CD14-positive monocyte (primary cell): ENCODE data around the gene BID. TPM values are rescaled to one million over a fixed set of nuclear protein-coding genes. Genes with fewer than 3 reads are reported as not detected.
A peak's percentile ranks its signal among the peaks of the same experiment; 100 is the strongest.

ENCODE experiments used
- DNase-seq, 3 donors: peaks; one replicate each; pipeline ENCODE4 v3.0.0-alpha.2; 2011 to 2022
- H2AFZ ChIP-seq: 2 replicates; pipeline ENCODE4 v1.6.0; 2012; ENCODE audit warnings: mild to moderate bottlenecking, low read depth, low read length, inconsistent platforms; ENCODE audit not compliant: insufficient read depth, poor library complexity, severe bottlenecking
- H3K27ac ChIP-seq, 2 donors: 1 replicate in 1 of 2; 2 replicates in 1 of 2; pipeline ENCODE4 v1.5.1; 2012 to 2013; ENCODE audit warnings: low read length in 2 of 2, control low read depth in 1 of 2, inconsistent platforms in 1 of 2, low read depth in 1 of 2, mild to moderate bottlenecking in 1 of 2
- H3K27me3 ChIP-seq, 2 donors: one replicate each; pipeline versions ENCODE4 v1.6.0 to v1.6.1; 2011 to 2013; ENCODE audit warnings: low read length in 2 of 2; ENCODE audit not compliant: control insufficient read depth in 2 of 2, insufficient read depth in 2 of 2
- H3K36me3 ChIP-seq, 2 donors: replicated peaks in 1 of 2; 1 replicate in 1 of 2; 2 replicates in 1 of 2; pipeline versions ENCODE4 v1.5.1 to v1.6.1; 2012 to 2013; ENCODE audit warnings: low read length in 2 of 2, control low read depth in 1 of 2, inconsistent platforms in 1 of 2, mild to moderate bottlenecking in 1 of 2; ENCODE audit not compliant: insufficient read depth in 2 of 2, control insufficient read depth in 1 of 2
- H3K4me1 ChIP-seq, 2 donors: 1 replicate in 1 of 2; 2 replicates in 1 of 2; pipeline versions ENCODE4 v1.5.1 to v1.6.1; 2012 to 2013; ENCODE audit warnings: low read length in 2 of 2, control low read depth in 1 of 2, inconsistent platforms in 1 of 2, mild to moderate bottlenecking in 1 of 2, moderate library complexity in 1 of 2; ENCODE audit not compliant: insufficient read depth in 2 of 2, control insufficient read depth in 1 of 2
- H3K4me2 ChIP-seq: replicated peaks from 2 replicates; pipeline ENCODE3; 2012; ENCODE audit warnings: low read length, moderate library complexity, mild to moderate bottlenecking; ENCODE audit not compliant: poor library complexity, severe bottlenecking; ENCODE audit errors: extremely low read depth
- H3K4me3 ChIP-seq, 3 experiments: fragments of 200-600 bp in 1 of 3; sonication (generic) in 1 of 3; replicated peaks in 1 of 3; 1 replicate in 2 of 3; 2 replicates in 1 of 3; pipeline ENCODE4 v1.5.1; 2011 to 2013; ENCODE audit warnings: low read length in 3 of 3, mild to moderate bottlenecking in 3 of 3, control low read depth in 2 of 3, low read depth in 2 of 3, inconsistent platforms in 1 of 3, moderate library complexity in 1 of 3
- H3K79me2 ChIP-seq: 2 replicates; pipeline ENCODE4 v1.6.0; 2012; ENCODE audit warnings: mild to moderate bottlenecking, control low read depth, inconsistent platforms, low read length, moderate library complexity; ENCODE audit not compliant: insufficient read depth
- H3K9ac ChIP-seq: 2 replicates; pipeline ENCODE4 v1.6.0; 2017; ENCODE audit warnings: low read length, mild to moderate bottlenecking; ENCODE audit not compliant: insufficient read depth, poor library complexity, severe bottlenecking
- H3K9me3 ChIP-seq, 2 donors: replicated peaks in 1 of 2; 1 replicate in 1 of 2; 2 replicates in 1 of 2; pipeline versions ENCODE4 v1.5.1 to v1.6.1; 2012 to 2013; ENCODE audit warnings: low read length in 2 of 2, control low read depth in 1 of 2; ENCODE audit not compliant: control insufficient read depth in 1 of 2, insufficient read depth in 1 of 2
- H4K20me1 ChIP-seq: 2 replicates; pipeline ENCODE4 v1.6.0; 2012; ENCODE audit warnings: mild to moderate bottlenecking, low read length, control low read depth, moderate library complexity; ENCODE audit not compliant: insufficient read depth
- H3K27ac Mint-ChIP-seq, 7 donors: one replicate each; pipeline ENCODE4 v1.8.0; 2020; ENCODE audit warnings: mild to moderate bottlenecking in 7 of 7, mixed read lengths in 7 of 7, moderate library complexity in 6 of 7, inconsistent platforms in 2 of 7
- H3K27me3 Mint-ChIP-seq, 3 donors: one replicate each; pipeline ENCODE4 v1.8.0; 2021 to 2022; ENCODE audit warnings: low read depth in 3 of 3, mild to moderate bottlenecking in 3 of 3, mixed read lengths in 3 of 3, moderate library complexity in 3 of 3, inconsistent platforms in 1 of 3
- H3K36me3 Mint-ChIP-seq, 2 donors: one replicate each; pipeline ENCODE4 v1.8.0; 2020; ENCODE audit warnings: mixed read lengths in 2 of 2, inconsistent platforms in 1 of 2, mild to moderate bottlenecking in 1 of 2
- H3K4me1 Mint-ChIP-seq: one replicate; pipeline ENCODE4 v1.8.0; 2020; ENCODE audit warnings: mild to moderate bottlenecking, mixed read lengths
- H3K4me3 Mint-ChIP-seq, 2 donors: one replicate each; pipeline ENCODE4 v1.8.0; 2020; ENCODE audit warnings: mild to moderate bottlenecking in 2 of 2, mixed read lengths in 2 of 2, moderate library complexity in 1 of 2
- H3K9me3 Mint-ChIP-seq, 7 donors: one replicate each; pipeline ENCODE4 v1.8.0; 2020 to 2022; ENCODE audit warnings: mixed read lengths in 7 of 7, mild to moderate bottlenecking in 6 of 7, moderate library complexity in 6 of 7, inconsistent platforms in 2 of 7
- WGBS: methylation state at CpG from one replicate; pipeline ENCODE4 v1.1.5; 2013; ENCODE audit warnings: missing lambda C conversion rate; ENCODE audit not compliant: insufficient coverage; 5-methylcytosine and 5-hydroxymethylcytosine counted together
- intact Hi-C, 2 donors: fragments of 100-400 bp; cut with micrococcal nuclease; formaldehyde crosslinking; loops; one replicate each; pipeline versions ENCODE4 v1.15.0 to v1.15.1; 2023
- polyA plus RNA-seq, 3 donors: library from polyadenylated mRNA; depleted of rRNA in 1 of 3; unstranded in 2 of 3; stranded (reverse) in 1 of 3; fragments of 300-500 nt in 2 of 3; fragments of >200 nt in 1 of 3; fragmentation: Illumina TruSeq in 2 of 3; gene quantifications; 1 replicate in 2 of 3; 2 replicates in 1 of 3; pipeline ENCODE4 v1.2.3, GENCODE V29; 2012 to 2021
- TF ChIP-seq, protein P1 (sequence below): fragments of 200-600 bp; IDR thresholded peaks from one replicate; pipeline ENCODE4 v1.8.0; 2022; ENCODE audit warnings: antibody characterized with exemption, mild to moderate bottlenecking

Gene BID
- polyA plus RNA-seq, 3 donors, result 199 to 423 (median 391) TPM

- H2AFZ ChIP-seq, result no peak overlapping the region
- H3K4me3 ChIP-seq, result no peak overlapping the region
- H3K4me1 ChIP-seq, result no peaks in the 10 kb centered on the region
- no peak overlapping the region for H3K4me2 ChIP-seq
- Mint-ChIP-seq H3K27me3 (no peaks in the 10 kb centered on the region), H3K36me3 (peaks cover 75 to 96% of the 10 kb centered on the region in 2 donors), H3K4me3 (no peak overlapping the region), H3K9me3 (no peaks in the 10 kb centered on the region), H3K4me1 (peaks cover 9% of the 10 kb centered on the region), H3K27ac (peak overlapping the region in 5 of 7 donors; percentile 9 to 72 (median 50))
- H3K36me3 ChIP-seq, result peaks cover 86 to 97% of the 10 kb centered on the region in 2 donors
- peak overlapping the region in 1 of 2 donors; percentile 20 for H3K27ac ChIP-seq
- WGBS, result 95% methylated on average over 12 of the region's 21 CpGs
- H3K9ac ChIP-seq, result no peak overlapping the region
- H4K20me1 ChIP-seq, result peaks cover 94% of the 10 kb centered on the region
- no peaks in the 10 kb centered on the region for H3K9me3 ChIP-seq
- TF ChIP-seq, protein P1, sequence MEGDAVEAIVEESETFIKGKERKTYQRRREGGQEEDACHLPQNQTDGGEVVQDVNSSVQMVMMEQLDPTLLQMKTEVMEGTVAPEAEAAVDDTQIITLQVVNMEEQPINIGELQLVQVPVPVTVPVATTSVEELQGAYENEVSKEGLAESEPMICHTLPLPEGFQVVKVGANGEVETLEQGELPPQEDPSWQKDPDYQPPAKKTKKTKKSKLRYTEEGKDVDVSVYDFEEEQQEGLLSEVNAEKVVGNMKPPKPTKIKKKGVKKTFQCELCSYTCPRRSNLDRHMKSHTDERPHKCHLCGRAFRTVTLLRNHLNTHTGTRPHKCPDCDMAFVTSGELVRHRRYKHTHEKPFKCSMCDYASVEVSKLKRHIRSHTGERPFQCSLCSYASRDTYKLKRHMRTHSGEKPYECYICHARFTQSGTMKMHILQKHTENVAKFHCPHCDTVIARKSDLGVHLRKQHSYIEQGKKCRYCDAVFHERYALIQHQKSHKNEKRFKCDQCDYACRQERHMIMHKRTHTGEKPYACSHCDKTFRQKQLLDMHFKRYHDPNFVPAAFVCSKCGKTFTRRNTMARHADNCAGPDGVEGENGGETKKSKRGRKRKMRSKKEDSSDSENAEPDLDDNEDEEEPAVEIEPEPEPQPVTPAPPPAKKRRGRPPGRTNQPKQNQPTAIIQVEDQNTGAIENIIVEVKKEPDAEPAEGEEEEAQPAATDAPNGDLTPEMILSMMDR, result no peak
- H3K27me3 ChIP-seq, result no peaks in the 10 kb centered on the region
- H3K79me2 ChIP-seq, result peaks cover 39% of the 10 kb centered on the region
- intact Hi-C loops, result no loop called here
- no peak for DNase-seq
These were observed 35.7 kb downstream of the BID start for GRCh38 chr22:17738386-17739128.

- Mint-ChIP-seq H3K4me3 (no peak overlapping the region), H3K27me3 (no peaks in the 10 kb centered on the region), H3K4me1 (peaks cover 9% of the 10 kb centered on the region), H3K27ac (peak overlapping the region in 4 of 7 donors; percentile 1 to 65 (median 32)), H3K36me3 (peaks cover 76 to 94% of the 10 kb centered on the region in 2 donors), H3K9me3 (no peaks in the 10 kb centered on the region)
- TF ChIP-seq, protein P1, result no peak
- 0% methylated on average over 3 of the region's 4 CpGs for WGBS
- no peaks in the 10 kb centered on the region for H3K4me1 ChIP-seq
- no peak overlapping the region for H3K9ac ChIP-seq
- peaks cover 83 to 96% of the 10 kb centered on the region in 2 donors for H3K36me3 ChIP-seq
- intact Hi-C loops, result no loop called here
- H2AFZ ChIP-seq, result no peak overlapping the region
- peaks cover 5% of the 10 kb centered on the region for H3K79me2 ChIP-seq
- peak in 2 of 3 donors; percentile 10 to 55 for DNase-seq
- H3K4me2 ChIP-seq, result no peak overlapping the region
- no peak overlapping the region for H3K4me3 ChIP-seq
- H3K27ac ChIP-seq, result peak overlapping the region in 1 of 2 donors; percentile 29
- no peaks in the 10 kb centered on the region for H3K9me3 ChIP-seq
- H4K20me1 ChIP-seq, result peaks cover 85% of the 10 kb centered on the region
- H3K27me3 ChIP-seq, result no peaks in the 10 kb centered on the region
These were observed 40.1 kb downstream of the BID start for GRCh38 chr22:17734187-17734586.
